GM18861 (cell line): Measurements from ENCODE around the gene PHRF1.

ENCODE experiments used
- ATAC-seq: cut with Tn5 transposase; IDR thresholded peaks from one replicate; pipeline ENCODE4 v1.9.1; 2021; ENCODE audit not compliant: unreplicated experiment

Gene PHRF1

DNA sequence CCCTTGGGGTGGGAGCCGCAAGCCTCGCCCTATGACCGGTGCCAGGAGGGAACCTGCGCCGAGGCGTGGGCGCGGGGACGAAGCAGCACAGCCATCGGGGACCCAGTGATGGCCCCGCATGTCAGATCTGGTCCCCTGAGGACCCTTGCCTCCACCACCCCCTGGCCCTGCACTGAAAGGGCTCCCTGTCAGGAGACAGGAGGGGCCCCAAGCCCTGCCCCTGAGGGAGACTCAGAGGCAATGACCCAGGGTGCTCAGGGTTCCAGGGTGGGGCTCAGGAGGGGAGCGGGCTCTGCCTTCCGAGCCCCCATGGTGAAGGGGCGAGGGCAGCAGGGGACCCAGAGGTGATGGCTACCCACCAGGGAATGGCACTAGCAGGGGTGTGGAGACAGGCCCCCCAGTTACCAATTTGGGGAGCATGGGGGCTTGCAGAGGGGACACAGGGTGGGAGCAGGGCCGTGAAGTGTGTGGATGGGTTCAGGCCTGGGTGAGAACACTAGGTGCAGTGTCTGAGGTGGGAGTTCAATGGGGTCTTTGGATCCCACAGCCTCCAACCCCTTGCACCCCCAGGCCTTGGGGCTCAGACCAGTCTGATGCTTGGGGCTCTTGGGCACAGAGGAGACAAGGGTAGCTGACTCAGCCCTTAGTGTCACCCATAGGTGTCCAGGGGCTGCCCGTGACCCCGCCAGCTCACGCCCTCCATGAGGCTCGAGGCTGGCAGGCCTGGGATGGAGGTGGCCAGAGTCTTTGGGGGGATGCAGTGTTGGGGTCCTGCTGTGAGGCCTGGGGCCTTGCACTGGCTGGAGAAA lies 38.4 kb upstream of the PHRF1 start:
- no peak for ATAC-seq

DNA sequence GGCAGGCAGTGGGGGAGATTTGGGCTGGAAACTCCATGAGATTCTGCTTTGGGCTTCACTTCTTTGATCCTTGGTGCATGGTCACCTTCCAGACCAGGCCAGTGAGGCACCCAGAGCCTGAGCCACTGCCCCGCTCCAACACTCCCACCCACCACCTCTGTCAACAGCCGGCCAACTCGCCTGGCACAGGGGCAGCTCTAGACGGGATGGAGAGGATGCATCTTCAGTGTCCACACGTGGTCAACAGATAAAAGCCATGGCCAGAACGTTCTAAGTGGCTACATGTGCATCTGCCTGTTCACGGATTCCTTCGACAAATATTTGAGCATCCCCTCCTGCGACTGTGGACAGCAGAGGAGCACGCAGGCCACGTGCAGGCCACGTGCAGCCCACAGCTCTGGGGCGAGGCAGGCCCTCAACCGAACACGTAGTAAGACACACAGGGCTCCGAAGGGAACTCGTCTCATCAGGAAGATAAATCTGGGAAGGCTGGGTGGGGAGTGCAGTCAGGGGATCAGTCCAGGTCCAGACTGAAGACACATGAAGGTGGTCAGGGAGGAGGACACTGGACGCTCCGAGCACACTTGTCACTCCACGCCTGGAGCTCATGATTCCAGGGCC lies 37.7 kb upstream of the PHRF1 start:
- ATAC-seq: no peak

DNA sequence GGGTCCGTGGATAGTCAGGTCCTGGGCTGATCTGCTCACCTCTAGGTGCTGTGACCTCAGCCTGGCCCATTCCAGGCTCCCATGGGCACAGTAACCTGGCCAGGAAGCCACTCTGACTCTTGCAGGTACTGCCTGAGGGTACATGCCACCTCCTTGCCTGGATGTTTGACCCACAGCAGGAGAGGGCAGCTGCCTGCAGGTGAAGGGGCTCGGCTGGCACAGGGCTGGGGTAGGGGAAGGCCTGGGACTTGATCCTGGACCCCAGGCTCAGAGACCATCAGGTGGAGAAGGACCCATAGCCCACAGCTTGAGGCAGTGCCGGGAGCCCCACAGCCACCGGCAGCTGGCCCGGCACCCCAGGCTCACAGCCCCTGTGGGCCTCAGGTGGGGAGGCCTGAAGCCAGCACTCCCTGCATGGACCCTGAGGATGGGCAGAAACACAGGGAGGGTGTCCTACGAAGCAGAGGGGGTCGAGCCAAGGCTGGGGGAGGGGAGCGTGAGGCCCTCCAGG lies 36.2 kb upstream of the PHRF1 start:
- no peak for ATAC-seq

DNA sequence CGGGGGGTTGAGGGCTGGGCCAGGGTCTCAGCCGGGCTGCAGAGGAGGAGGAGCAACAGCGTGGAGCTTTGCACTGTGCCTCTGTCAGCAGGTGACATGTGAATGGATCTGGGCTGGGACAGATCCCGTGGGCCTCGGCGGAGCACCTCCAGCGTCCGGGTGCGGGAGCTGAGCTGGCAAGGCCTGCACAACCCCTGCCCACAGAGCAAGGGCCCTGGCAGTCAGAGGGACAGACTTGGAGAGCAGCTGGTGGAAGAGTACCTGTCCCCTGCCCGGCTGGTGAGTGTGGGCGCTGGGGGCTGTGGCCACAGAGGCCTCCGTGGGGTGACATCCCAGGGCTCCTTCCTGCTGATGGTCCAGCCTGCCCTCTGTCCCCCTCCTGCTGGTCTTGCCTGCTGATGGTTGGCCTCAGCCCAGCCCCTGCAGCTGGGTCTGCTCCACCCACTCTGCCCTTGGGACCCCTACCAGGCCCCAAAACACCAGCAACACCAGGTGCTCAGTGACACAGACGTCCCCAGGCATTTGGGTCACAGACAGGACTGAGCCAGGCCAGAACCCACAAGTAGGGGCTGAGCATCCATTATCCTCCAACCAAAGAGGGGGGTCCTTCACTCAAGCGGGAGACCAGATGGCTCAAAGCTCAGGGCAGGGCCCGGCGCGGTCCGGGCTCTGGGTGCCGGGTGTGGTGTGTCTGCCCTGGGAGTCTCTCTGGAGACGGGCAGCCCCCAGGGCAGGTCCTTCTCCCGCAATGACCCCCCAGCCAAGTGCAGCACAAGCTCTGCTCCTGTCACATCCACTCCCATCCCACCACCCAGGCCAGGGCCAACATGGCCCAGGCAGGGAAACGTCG lies 35.5 kb upstream of the PHRF1 start:
- no peak for ATAC-seq

DNA sequence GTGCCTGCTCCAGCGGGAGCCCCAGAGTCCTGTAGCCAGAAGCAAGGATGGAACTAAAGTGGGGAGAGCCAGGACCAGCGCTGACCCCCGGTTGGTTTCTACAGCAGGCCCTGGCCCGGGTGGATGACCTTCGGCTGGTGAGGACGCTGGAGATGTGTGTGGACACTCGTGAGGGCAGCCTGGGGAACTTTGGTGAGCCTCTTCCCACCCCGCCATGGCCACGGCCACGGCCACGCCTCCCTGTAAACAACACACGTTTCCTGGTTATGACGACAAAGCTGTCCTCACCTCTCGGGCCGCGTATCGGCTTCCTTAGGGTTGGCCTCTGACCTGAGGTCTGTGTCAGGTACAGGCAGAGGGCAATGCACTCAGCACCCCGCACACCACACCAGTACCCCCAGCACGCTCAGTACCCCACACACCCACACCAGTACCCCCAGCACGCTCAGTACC lies 34.8 kb upstream of the PHRF1 start:
- no peak for ATAC-seq

DNA sequence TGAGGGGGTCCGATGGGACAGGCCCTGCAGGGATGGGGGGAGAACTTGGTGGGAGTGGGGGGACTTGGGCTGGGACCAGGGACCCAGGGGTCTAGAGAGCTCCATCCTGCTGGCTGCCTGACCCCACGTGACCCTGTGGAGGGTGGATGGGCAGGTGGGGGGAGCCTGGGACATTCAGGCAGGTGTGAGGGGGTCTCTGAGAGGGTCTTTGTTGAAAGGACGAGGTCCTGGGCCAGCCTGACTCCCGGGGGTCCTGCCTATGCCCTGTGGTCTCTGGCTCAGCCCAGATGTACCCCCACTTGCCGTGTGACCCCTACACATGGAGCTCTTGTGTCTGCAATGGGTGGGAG lies 31.5 kb upstream of the PHRF1 start:
- no peak for ATAC-seq

DNA sequence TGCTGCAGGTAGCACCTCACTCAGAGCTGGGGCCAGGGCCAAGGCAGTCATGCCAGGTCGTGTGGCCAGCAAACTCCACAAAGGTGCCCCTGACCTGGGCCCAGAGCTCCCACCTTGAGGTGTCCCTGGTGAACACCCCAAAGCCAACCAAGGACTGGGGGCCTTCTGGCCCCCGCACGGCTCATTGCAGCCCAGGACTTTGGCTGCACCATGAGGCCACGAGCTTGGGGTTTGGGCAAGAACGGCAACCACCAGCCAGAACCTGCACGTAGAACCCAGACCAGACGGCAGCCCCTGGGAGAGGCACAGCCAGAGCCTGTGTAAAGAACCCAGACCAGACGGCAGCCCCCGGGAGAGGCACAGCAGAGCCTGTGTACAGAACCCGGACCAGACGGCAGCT lies 31.1 kb upstream of the PHRF1 start:
- ATAC-seq: no peak

DNA sequence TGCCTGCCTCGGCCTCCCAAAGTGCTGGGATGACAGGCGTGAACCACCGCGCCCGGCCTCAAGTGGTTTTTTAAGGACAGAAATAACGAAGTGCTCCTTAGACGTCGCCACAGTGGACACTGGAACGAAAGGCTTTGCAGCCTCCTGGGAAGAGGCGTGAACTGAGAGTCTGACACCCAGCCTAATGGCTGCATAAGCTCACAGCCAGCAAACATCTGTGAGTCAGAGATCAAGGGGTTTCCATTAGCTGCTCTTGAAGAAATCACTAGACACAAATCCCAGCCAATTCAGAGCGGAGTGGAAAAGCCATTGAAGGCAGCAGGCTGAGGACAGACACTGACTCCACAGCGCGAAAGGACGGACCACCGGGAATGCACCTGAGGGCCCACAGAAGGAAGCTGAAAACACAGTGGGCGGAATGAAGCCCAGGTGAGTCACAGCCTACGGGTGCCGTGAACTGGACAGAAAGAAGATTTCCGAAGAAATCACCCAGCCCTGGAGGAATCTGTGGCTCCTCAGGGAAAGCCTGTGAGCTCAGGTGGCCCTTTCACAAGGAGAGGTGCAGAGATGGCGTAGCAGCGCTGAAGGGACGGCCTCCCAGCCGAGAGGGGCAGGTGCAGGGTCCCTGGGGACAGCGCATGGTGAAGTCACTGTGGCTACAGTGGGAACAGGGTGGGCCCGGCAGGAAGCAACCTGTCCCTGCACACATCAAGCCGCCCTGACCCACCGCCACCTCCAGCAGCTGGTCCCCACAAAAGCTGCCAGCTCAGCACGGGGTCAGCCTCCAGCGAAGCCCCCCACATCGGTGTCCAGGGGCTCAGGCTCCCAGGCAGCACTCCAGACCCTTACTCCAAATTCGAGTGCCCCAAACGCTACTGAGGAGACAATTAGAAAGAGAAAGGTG lies 27.3 kb upstream of the PHRF1 start:
- no peak for ATAC-seq

DNA sequence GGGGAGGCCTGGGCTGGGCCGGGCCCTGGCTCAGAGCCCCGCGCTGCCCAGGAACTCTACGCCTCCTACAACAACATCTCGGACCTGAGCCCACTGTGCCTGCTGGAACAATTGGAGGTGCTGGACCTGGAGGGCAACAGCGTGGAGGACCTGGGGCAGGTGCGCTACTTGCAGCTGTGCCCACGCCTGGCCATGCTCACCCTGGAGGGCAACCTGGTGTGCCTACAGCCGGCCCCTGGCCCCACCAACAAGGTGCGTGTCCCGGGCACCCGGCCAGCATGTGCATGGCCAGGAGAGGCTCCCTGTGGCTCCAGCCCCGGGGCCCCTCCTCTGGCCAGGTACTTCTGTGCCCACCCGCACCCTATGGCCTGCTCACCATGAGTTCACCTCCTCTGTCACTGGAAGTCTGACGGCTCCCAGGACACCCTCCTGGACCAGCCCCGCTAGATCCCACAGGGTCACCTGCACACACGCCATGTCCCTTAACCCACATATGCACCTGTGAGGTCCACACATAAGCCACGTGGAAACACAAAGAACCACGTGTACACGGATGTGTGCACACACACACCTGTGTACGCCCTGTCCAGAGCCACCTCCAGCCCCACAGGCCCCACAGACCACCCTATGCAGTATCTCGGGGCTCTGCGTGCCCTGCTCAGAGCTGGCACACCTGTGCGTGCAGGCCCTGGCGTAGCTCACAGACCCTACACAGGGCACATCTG lies 26.1 kb upstream of the PHRF1 start:
- ATAC-seq: no peak

DNA sequence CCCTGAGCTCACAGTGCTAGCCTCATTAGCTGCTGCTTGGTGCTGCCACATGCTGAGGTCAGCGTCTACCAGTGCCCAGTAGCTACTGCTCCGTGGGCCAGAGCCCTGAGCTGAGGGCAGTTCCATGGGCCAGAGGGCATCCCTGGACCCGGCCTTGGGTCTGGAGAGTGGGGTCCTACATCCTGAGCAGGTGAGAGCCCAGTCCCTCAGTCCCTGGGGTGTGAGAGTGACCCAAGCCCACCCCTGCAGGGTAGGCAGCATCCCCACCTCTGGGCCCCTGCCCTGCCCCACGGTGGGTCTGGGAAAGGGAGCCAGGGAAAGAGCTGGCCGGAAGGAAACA lies 25.6 kb upstream of the PHRF1 start:
- no peak for ATAC-seq

DNA sequence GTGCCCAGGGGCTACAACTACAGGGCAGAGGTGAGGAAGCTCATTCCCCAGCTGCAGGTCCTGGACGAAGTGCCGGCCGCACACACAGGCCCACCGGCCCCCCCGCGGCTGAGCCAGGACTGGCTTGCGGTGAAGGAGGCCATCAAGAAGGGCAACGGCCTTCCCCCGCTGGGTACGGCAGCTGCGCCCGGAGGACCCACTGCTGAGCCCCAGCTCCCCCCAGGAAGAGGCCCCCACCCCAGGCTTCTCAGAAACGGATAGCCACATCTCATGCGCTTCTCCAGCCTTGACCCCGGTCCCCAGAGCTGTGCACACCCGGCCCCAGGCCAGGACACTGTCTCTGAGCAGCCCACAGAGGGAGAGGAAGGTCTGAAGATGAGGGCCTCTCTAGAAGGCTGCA lies 25.1 kb upstream of the PHRF1 start:
- ATAC-seq: no peak

DNA sequence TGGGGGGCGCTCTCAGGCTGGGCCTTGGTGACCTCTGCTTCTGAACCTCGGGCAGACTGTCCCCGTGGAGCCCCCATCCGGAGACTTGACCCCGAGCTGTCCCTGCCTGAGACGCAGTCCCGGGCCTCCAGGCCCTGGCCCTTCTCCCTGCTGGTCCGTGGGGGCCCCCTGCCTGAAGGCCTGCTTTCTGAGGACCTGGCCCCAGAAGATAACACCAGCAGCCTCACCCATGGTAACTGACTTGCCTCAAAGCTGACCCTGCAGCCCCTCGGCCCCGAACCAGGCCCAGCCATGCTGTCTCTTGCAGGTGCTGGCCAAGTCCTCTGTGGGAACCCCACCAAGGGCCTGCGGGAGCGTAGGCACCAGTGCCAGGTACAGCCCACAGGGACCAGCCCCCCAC lies 24.7 kb upstream of the PHRF1 start:
- no peak for ATAC-seq

DNA sequence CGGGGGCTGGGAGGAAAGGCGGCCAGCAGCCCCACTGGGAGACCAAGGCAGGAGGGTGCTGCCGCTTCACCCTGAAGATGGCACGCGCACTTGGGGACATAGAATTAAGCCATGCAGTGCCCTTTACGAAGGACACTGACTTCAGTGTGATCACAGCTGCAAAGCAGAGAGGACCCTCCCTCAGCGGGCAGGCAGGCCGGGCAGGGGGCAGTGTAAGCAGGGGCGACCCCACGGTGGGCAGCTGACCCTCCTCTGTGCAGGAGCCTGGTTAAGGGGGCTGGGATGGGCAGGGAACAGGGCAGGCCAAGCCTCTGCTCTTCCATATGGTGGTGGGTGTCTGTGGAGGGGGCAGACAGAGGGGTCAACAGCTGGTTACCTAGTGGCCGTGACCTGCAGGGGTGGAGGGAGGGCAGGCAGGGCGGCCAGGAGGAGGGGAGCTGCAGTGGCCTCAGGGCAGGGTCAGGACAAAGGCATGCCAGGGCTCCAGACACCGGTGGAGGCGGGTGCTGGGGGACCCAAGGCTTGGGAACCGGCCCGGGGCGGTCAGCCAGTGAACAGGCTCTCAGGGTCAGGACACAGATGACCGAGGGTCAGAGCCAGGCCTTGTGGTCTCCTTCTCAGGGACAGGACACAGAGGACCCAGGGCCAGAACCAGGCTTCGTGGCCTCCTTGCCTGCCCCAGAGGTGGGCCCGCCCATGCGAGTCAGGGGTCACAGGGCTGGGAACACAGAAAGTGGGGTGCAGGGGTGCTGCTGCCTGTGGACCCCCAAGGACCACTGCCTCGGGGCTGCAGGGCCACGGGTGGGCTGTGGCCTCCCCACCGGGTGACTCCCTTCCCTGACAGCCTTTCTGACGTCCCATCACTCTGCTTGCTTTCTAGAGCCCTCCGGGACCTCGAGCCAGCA lies 22.9 kb upstream of the PHRF1 start:
- ATAC-seq: no peak

DNA sequence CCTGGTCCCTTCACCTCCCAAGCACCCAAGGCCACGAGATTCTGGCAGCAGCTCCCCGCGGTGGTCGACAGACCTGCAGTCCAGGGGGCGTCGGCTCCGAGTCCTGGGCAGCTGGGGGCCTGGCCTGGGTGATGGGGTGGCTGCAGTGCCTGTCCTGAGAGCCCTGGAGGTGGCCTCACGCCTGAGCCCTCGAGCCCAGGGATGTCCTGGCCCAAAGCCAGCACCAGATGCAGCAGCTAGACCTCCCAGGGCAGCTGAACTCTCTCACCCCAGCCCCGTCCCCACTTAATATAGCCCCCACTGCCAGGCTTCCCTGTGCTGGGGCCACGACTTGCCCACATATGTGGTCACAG lies 22.3 kb upstream of the PHRF1 start:
- ATAC-seq: no peak

DNA sequence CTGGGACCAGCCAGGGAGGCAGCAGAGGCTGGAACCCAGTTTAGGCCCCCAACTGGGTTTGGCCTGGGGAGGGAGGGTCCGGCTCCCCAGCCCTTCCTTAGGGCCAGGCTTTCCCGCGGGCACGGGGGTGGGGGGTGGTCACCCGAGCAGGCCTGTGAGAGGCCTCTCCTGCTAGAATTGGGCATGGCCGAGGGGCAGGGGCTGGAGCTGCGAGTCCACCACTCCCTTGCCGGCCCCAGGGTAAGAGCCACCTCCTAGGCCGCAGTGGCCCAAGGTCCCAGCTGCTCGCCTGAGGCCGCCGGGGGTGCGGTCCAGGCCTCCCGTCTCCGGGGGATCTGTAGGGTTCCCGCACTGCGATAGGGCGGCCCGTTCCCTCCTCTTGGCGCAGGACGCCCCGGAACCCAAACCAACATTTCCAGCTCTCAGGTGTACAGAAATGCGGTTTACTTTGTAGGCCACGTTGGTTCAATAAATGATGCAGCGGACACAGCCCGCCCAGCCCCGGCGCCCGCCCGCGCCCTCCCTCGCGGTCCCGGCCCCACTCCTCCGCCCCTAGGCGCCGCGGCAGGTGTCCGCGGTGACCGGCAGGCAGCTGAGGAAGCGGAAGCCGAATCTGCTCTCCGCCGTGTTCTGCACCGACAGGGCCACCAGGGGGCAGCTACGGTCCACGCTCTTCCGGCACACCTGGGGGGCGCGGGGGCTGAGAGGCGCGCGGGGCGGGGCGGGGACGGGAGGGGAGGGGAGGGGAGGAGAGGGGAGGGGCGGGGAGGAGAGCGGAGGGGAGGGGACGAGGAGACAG lies 21.6 kb upstream of the PHRF1 start:
- ATAC-seq: no peak

DNA sequence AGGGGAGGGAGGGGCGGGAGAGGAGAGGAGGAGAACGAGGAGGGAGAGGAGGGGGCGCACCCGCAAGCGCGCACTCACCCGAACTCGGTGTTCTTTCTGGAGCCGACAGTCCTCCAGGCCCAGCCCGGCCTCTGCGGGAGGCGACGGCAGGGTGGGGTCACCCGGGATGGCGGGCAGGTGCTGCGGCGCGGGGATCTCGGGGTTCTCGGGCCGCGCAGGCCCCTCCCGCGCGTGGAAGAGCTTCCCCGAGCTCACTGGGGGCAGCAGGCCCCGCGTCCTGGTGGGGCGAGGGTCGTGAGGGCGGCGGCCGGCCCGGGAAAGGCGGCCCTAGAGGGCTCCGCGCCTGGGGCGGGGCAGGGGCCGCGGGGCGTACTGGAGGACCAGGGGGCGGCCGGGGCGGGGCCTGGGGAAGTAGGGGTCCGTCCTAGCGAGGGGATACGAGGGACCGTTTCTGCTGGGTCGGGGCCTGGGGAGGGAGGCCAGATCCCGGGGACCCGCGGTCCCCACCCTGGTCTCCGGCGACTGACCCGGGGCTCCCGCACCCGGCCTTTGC lies 21.0 kb upstream of the PHRF1 start:
- no peak for ATAC-seq

DNA sequence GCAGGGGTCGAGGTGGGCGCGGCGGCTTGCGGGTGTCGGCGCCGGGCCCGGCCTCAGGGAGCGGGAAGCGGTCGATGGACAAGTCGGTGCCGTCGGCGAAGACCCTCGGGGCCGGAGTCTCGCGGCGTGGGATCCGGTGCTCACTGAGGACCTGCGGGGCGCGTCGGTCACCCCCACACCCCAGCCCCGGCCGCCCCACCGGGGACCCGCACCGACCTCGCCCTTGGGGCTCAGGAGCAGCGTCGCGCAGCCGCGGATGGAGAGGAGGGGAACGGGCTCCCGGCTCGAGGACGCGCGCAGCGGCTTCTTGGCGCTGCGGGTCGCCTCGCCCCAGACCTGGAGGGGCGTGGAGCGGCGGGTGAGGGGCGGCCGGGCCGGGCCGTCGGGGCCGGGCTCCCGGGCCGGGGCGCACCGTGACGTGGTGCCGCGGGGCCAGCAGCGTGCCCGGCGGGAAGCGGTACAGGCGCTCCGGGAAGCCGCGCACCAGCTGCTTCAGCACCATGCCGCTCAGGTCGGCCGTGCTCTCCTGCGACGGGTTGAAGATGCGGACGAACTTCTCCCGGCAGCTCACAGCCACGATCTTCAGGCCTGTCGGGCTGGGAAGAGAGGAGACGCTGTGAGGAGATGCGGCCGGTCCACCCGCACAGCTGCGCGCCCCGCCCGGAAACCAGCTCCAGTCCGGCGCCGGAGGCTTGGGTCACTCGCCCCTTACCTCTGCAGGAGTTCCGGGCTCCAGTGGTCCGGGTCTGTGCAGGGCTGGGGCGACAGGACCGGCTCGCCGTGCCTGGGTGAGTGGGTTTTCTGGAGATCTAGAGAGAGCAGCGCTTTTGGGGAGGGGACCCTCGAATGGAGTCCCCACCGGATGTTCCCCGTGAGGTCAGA lies 20.2 kb upstream of the PHRF1 start:
- ATAC-seq: no peak
